SK-N-SH treated with all-trans-retinoic acid at 6 μM for 48 hours (cell line): ENCODE measurements around the gene CFAP61.

Experiments used
- ZFP30 ChIP-seq: fragments of 450-650 bp; formaldehyde crosslinking; IDR thresholded peaks from 2 replicates; pipeline ENCODE4 v1.5.0; 2022; ENCODE audit warnings: mild to moderate bottlenecking, moderate library complexity
- TF ChIP-seq, protein P1 (sequence below): fragments of 250-450 bp; sonication (Bioruptor Pico); IDR thresholded peaks from 2 replicates; pipeline ENCODE4 v1.5.1; 2020; ENCODE audit warnings: low read depth, mild to moderate bottlenecking, moderate library complexity

DNA sequence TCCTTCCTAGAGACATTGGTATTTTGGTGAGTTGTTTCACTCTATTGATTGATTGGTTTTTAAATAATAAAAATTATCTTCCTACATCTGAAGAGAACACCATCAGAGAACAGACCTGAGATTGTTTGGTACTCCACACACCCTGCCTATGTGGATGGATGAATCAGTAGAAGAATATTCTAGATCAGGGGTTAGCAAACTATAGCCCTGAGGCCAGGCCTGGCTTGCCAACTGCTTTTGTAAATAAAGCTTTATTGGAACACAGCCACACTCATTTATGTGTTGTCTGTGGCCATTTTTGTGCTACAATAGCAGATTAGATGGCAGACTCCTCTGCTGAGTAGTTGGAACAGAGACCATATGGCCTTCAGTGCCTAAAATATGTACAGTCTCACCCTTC is 176.0 kb downstream of the CFAP61 start:
- TF ChIP-seq, protein P1, sequence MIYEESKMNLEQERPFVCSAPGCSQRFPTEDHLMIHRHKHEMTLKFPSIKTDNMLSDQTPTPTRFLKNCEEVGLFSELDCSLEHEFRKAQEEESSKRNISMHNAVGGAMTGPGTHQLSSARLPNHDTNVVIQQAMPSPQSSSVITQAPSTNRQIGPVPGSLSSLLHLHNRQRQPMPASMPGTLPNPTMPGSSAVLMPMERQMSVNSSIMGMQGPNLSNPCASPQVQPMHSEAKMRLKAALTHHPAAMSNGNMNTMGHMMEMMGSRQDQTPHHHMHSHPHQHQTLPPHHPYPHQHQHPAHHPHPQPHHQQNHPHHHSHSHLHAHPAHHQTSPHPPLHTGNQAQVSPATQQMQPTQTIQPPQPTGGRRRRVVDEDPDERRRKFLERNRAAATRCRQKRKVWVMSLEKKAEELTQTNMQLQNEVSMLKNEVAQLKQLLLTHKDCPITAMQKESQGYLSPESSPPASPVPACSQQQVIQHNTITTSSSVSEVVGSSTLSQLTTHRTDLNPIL (CRISPR knock-in tag) = no peak
- TF ChIP-seq ZFP30 (CRISPR knock-in tag) = no peak
